Upper lobe of left lung (tissue), 4 donors: ENCODE data around the gene FAP.

Source experiments
- CTCF ChIP-seq, 6 experiments: fragments of 450-650 bp in 4 of 6; fragments of 200-600 bp in 2 of 6; sonication (generic) in 2 of 6; IDR thresholded peaks; one replicate each; pipeline ENCODE4 v1.5.1; 2016 to 2019; ENCODE audit warnings: antibody characterized with exemption in 6 of 6
- EP300 ChIP-seq, 4 donors: sonication (generic); formaldehyde crosslinking; IDR thresholded peaks; one replicate each; pipeline ENCODE4 v1.5.1; 2017; ENCODE audit warnings: antibody characterized with exemption in 4 of 4, control low read depth in 2 of 4
- POLR2A ChIP-seq, 4 donors: fragments of 450-650 bp; IDR thresholded peaks; one replicate each; pipeline ENCODE4 v1.5.1; 2016 to 2017; ENCODE audit warnings: antibody characterized with exemption in 4 of 4, mild to moderate bottlenecking in 2 of 4
- POLR2AphosphoS5 ChIP-seq, 2 donors: sonication (generic); formaldehyde crosslinking; IDR thresholded peaks; one replicate each; pipeline ENCODE4 v1.5.1; 2017; ENCODE audit warnings: antibody characterized with exemption in 2 of 2

GRCh38 chr2:162174746-162175145 lies 68.5 kb downstream of the FAP start:
- no peak for TF ChIP-seq CTCF (IDR thresholded peaks at IDR 0.05)
- no peak for TF ChIP-seq POLR2AphosphoS5 (IDR thresholded peaks at IDR 0.05)
- TF ChIP-seq EP300 (IDR thresholded peaks at IDR 0.05): no peak
- TF ChIP-seq POLR2A (IDR thresholded peaks at IDR 0.05): no peak
